ENCODE data around the gene MPPED1.

MPPED1 gene

GRCh38 chr22:43412808-43413795 is 1.3 kb downstream of the MPPED1 start:
- no peak for DNase-seq

GRCh38 chr22:43413826-43414225 is 2.0 kb downstream of the MPPED1 start:
- no peak for DNase-seq

- DNase-seq: no peak
These were observed 3.9 kb downstream of the MPPED1 start for GRCh38 chr22:43415681-43416080.

- DNase-seq: no peak
These were observed 5.7 kb downstream of the MPPED1 start for GRCh38 chr22:43417555-43417954.

- DNase-seq: no peak
These were observed 6.4 kb downstream of the MPPED1 start for GRCh38 chr22:43418079-43418825.

- DNase-seq: no peak
These were observed 7.7 kb downstream of the MPPED1 start for GRCh38 chr22:43419371-43420080.

GRCh38 chr22:43421046-43421665 is 9.3 kb downstream of the MPPED1 start:
- DNase-seq: no peak

- no peak for DNase-seq
These were observed 10.3 kb downstream of the MPPED1 start for GRCh38 chr22:43421914-43422615.

- DNase-seq: no peak
These were observed 11.2 kb downstream of the MPPED1 start for GRCh38 chr22:43423046-43423445.

- no peak for DNase-seq
These were observed 12.4 kb downstream of the MPPED1 start for GRCh38 chr22:43424201-43424600.

GRCh38 chr22:43424666-43425630 is 13.1 kb downstream of the MPPED1 start:
- no peak for DNase-seq

- no peak for DNase-seq
These were observed 14.4 kb downstream of the MPPED1 start for GRCh38 chr22:43425976-43426785.

- DNase-seq: no peak
These were observed 15.0 kb downstream of the MPPED1 start for GRCh38 chr22:43426816-43427215.

GRCh38 chr22:43427296-43428004 is 15.6 kb downstream of the MPPED1 start:
- DNase-seq: no peak

GRCh38 chr22:43428005-43428485 is 16.2 kb downstream of the MPPED1 start:
- DNase-seq: no peak

GRCh38 chr22:43428521-43428920 is 16.7 kb downstream of the MPPED1 start:
- no peak for DNase-seq

GRCh38 chr22:43429426-43429825 is 17.6 kb downstream of the MPPED1 start:
- no peak for DNase-seq

GRCh38 chr22:43431808-43432554 is 20.2 kb downstream of the MPPED1 start:
- DNase-seq: no peak

All from DMS53 (cell line).